DND-41 (cell line): ENCODE measurements around the gene ITM2C.

ENCODE experiments used
- ATAC-seq: fragments of 200-7000 bp; cut with Tn5 transposase; 3 replicates; pipeline ENCODE4 v1.9.1; 2021; ENCODE audit warnings: low read depth; ENCODE audit not compliant: insufficient read depth
- DNase-seq: peaks from one replicate; pipeline ENCODE4 v3.0.0-alpha.2; 2020
- H2AFZ ChIP-seq: 2 replicates; pipeline ENCODE4 v1.6.0; 2012; ENCODE audit warnings: low read depth, low read length
- H3K27ac ChIP-seq: 2 replicates; pipeline ENCODE4 v1.5.1; 2012; ENCODE audit warnings: low read length, inconsistent platforms
- H3K27me3 ChIP-seq: fragments of 200-600 bp; sonication (generic); 2 replicates; pipeline ENCODE4 v1.6.0; 2012; ENCODE audit warnings: low read length, mild to moderate bottlenecking, inconsistent platforms; ENCODE audit not compliant: insufficient read depth, poor library complexity
- H3K36me3 ChIP-seq: 2 replicates; pipeline ENCODE4 v1.5.1; 2012; ENCODE audit warnings: low read length, inconsistent platforms; ENCODE audit not compliant: insufficient read depth
- H3K4me1 ChIP-seq: 2 replicates; pipeline ENCODE4 v1.5.1; 2012; ENCODE audit warnings: mild to moderate bottlenecking, low read length; ENCODE audit not compliant: insufficient read depth
- H3K4me2 ChIP-seq: 2 replicates; pipeline ENCODE4 v1.6.0; 2012; ENCODE audit warnings: mild to moderate bottlenecking, moderate library complexity, low read length, inconsistent platforms; ENCODE audit not compliant: insufficient read depth
- H3K4me3 ChIP-seq, 2 experiments: fragments of 200-600 bp in 1 of 2; shearing (Covaris generic) in 1 of 2; 2 replicates each; pipeline ENCODE4 v1.5.1; 2012 to 2016; ENCODE audit warnings: inconsistent platforms in 2 of 2, low read length in 2 of 2, mild to moderate bottlenecking in 2 of 2, low read depth in 1 of 2, moderate library complexity in 1 of 2
- H3K79me2 ChIP-seq: 2 replicates; pipeline ENCODE4 v1.6.0; 2012; ENCODE audit warnings: low read length, inconsistent platforms; ENCODE audit not compliant: insufficient read depth
- H3K9ac ChIP-seq: 2 replicates; pipeline ENCODE4 v1.6.0; 2012; ENCODE audit warnings: low read depth, mild to moderate bottlenecking, inconsistent platforms, low read length, moderate library complexity
- H3K9me3 ChIP-seq: 2 replicates; pipeline ENCODE4 v1.5.1; 2012; ENCODE audit warnings: low read length, moderate library complexity, mild to moderate bottlenecking, inconsistent platforms; ENCODE audit not compliant: insufficient read depth, severe bottlenecking
- H4K20me1 ChIP-seq: 2 replicates; pipeline ENCODE4 v1.6.0; 2012; ENCODE audit warnings: low read length; ENCODE audit not compliant: insufficient read depth
- EZH2 ChIP-seq: IDR thresholded peaks from 3 replicates; pipeline ENCODE4 v1.6.1; 2012; ENCODE audit warnings: borderline replicate concordance, low read depth, mild to moderate bottlenecking, moderate library complexity, low read length, inconsistent platforms; ENCODE audit not compliant: severe bottlenecking
- TF ChIP-seq, protein P1 (sequence below): IDR thresholded peaks from 2 replicates; pipeline ENCODE4 v1.5.1; 2012; ENCODE audit warnings: borderline replicate concordance, low read length, moderate library complexity, mild to moderate bottlenecking; ENCODE audit not compliant: poor library complexity, severe bottlenecking; ENCODE audit errors: extremely low read depth

Gene ITM2C

GRCh38 chr2:230829959-230830358 lies 34.8 kb upstream of the ITM2C start:
- no peak overlapping the region for H3K4me2 ChIP-seq
- no peaks in the 10 kb centered on the region for H3K79me2 ChIP-seq
- no peaks in the 10 kb centered on the region for H3K36me3 ChIP-seq
- H3K4me3 ChIP-seq = no peak overlapping the region
- no peaks in the 10 kb centered on the region for H3K9me3 ChIP-seq
- no peaks in the 10 kb centered on the region for H4K20me1 ChIP-seq
- no peak overlapping the region for H3K9ac ChIP-seq
- H2AFZ ChIP-seq = no peak overlapping the region
- no peaks in the 10 kb centered on the region for H3K4me1 ChIP-seq
- no peak overlapping the region for H3K27ac ChIP-seq
- peaks cover 3% of the 10 kb centered on the region for H3K27me3 ChIP-seq
- TF ChIP-seq EZH2 = no peak
- TF ChIP-seq, protein P1, sequence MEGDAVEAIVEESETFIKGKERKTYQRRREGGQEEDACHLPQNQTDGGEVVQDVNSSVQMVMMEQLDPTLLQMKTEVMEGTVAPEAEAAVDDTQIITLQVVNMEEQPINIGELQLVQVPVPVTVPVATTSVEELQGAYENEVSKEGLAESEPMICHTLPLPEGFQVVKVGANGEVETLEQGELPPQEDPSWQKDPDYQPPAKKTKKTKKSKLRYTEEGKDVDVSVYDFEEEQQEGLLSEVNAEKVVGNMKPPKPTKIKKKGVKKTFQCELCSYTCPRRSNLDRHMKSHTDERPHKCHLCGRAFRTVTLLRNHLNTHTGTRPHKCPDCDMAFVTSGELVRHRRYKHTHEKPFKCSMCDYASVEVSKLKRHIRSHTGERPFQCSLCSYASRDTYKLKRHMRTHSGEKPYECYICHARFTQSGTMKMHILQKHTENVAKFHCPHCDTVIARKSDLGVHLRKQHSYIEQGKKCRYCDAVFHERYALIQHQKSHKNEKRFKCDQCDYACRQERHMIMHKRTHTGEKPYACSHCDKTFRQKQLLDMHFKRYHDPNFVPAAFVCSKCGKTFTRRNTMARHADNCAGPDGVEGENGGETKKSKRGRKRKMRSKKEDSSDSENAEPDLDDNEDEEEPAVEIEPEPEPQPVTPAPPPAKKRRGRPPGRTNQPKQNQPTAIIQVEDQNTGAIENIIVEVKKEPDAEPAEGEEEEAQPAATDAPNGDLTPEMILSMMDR = no peak
- DNase-seq (no peak), ATAC-seq (no peak)

GRCh38 chr2:230830428-230830827 lies 34.3 kb upstream of the ITM2C start:
- H3K27ac ChIP-seq = no peak overlapping the region
- TF ChIP-seq EZH2 = no peak
- TF ChIP-seq, protein P1 = no peak
- ATAC-seq (no peak), DNase-seq (no peak)
- H3K9me3 ChIP-seq = no peaks in the 10 kb centered on the region
- no peaks in the 10 kb centered on the region for H4K20me1 ChIP-seq
- H3K9ac ChIP-seq = no peak overlapping the region
- no peaks in the 10 kb centered on the region for H3K4me1 ChIP-seq
- H3K4me2 ChIP-seq = no peak overlapping the region
- no peaks in the 10 kb centered on the region for H3K36me3 ChIP-seq
- H3K79me2 ChIP-seq = no peaks in the 10 kb centered on the region
- H3K27me3 ChIP-seq = peaks cover 3% of the 10 kb centered on the region
- H3K4me3 ChIP-seq = no peak overlapping the region
- H2AFZ ChIP-seq = no peak overlapping the region

- no peak overlapping the region for H3K4me3 ChIP-seq
- no peaks in the 10 kb centered on the region for H4K20me1 ChIP-seq
- no peak for DNase-seq
- H3K27me3 ChIP-seq = peaks cover 3% of the 10 kb centered on the region
- no peak overlapping the region for H2AFZ ChIP-seq
- ATAC-seq = no peak
- no peaks in the 10 kb centered on the region for H3K4me1 ChIP-seq
- no peaks in the 10 kb centered on the region for H3K79me2 ChIP-seq
- H3K27ac ChIP-seq = no peak overlapping the region
- no peak overlapping the region for H3K4me2 ChIP-seq
- TF ChIP-seq, protein P1 = no peak
- TF ChIP-seq EZH2 = no peak
- no peaks in the 10 kb centered on the region for H3K36me3 ChIP-seq
- H3K9me3 ChIP-seq = no peaks in the 10 kb centered on the region
- H3K9ac ChIP-seq = no peak overlapping the region
Observed at GRCh38 chr2:230840301-230840700, 24.4 kb upstream of the ITM2C start.

DNA sequence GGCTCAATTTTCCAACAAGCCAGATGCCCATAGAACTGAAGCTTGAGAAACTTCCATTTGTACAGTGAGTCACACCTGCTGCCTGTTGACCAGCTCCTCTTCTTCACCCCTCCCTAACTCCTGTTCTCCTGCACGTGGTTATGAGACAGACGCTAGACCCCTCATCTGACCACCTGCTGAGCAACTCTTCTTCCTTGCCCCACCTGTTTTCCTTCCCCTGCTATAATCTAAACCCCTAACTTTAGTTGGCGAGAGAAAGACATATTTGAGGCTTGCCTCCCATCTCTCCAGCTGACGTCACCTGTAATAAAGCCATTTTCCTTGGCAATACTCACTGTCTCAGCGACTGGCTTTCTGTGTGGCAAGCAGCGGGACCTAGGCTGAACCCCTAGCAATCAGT lies 22.3 kb upstream of the ITM2C start:
- H3K27me3 ChIP-seq = peaks cover 3% of the 10 kb centered on the region
- DNase-seq (no peak), ATAC-seq (no peak)
- no peaks in the 10 kb centered on the region for H3K9me3 ChIP-seq
- no peak overlapping the region for H2AFZ ChIP-seq
- H3K27ac ChIP-seq = no peak overlapping the region
- H4K20me1 ChIP-seq = no peaks in the 10 kb centered on the region
- H3K4me2 ChIP-seq = no peak overlapping the region
- TF ChIP-seq, protein P1 = no peak
- H3K4me3 ChIP-seq = no peak overlapping the region
- H3K79me2 ChIP-seq = no peaks in the 10 kb centered on the region
- no peaks in the 10 kb centered on the region for H3K36me3 ChIP-seq
- H3K9ac ChIP-seq = no peak overlapping the region
- no peaks in the 10 kb centered on the region for H3K4me1 ChIP-seq
